Stimulated activated naive CD4-positive, alpha-beta T cell treated with Interleukin-2 at 50 U/mL for 16 hours (primary cell): ENCODE results near the gene TOP1.

Experiments used
- DNase-seq: peaks from one replicate; lab custom pipeline; 2025; lab: John Stamatoyannopoulos, UW

TOP1 gene

GRCh38 chr20:41037179-41037578 is 8.6 kb downstream of the TOP1 start:
- no peak for DNase-seq

- no peak for DNase-seq
Measured at GRCh38 chr20:41038149-41038877, 9.7 kb downstream of the TOP1 start.

GRCh38 chr20:41038878-41039404 is 10.3 kb downstream of the TOP1 start:
- no peak for DNase-seq

- DNase-seq, result no peak
Measured at GRCh38 chr20:41040855-41041254, 12.2 kb downstream of the TOP1 start.

- DNase-seq, result no peak
Measured at GRCh38 chr20:41041693-41042092, 13.1 kb downstream of the TOP1 start.

GRCh38 chr20:41044409-41045062 is 15.9 kb downstream of the TOP1 start:
- DNase-seq, result no peak

- DNase-seq, result no peak
Measured at GRCh38 chr20:41045671-41046070, 17.0 kb downstream of the TOP1 start.

- DNase-seq, result no peak
Measured at GRCh38 chr20:41046716-41047115, 18.1 kb downstream of the TOP1 start.

GRCh38 chr20:41047279-41047974 is 18.8 kb downstream of the TOP1 start:
- no peak for DNase-seq

GRCh38 chr20:41047975-41048305 is 19.3 kb downstream of the TOP1 start:
- no peak for DNase-seq

GRCh38 chr20:41048461-41049301 is 20.1 kb downstream of the TOP1 start:
- DNase-seq, result no peak

- DNase-seq, result no peak
Measured at GRCh38 chr20:41049451-41049850, 20.8 kb downstream of the TOP1 start.

- no peak for DNase-seq
Measured at GRCh38 chr20:41050361-41051008, 21.9 kb downstream of the TOP1 start.

GRCh38 chr20:41051009-41051825 is 22.6 kb downstream of the TOP1 start:
- DNase-seq, result no peak

- DNase-seq, result no peak
Measured at GRCh38 chr20:41052742-41053419, 24.3 kb downstream of the TOP1 start.

GRCh38 chr20:41054070-41054846 is 25.6 kb downstream of the TOP1 start:
- no peak for DNase-seq

GRCh38 chr20:41054847-41055230 is 26.2 kb downstream of the TOP1 start:
- no peak for DNase-seq

GRCh38 chr20:41055679-41056078 is 27.1 kb downstream of the TOP1 start:
- no peak for DNase-seq

GRCh38 chr20:41057999-41058673 is 29.5 kb downstream of the TOP1 start:
- DNase-seq, result no peak
